GM12878 (cell line): ENCODE data around the gene IL20RB. TPM values are rescaled to one million over a fixed set of nuclear protein-coding genes. Genes with fewer than 3 reads are reported as not detected.

Experiments used
- ATAC-seq: fragments of 200-7000 bp; cut with Tn5 transposase; 3 replicates; pipeline ENCODE4 v1.9.1; 2020; ENCODE audit warnings: mild to moderate bottlenecking, moderate library complexity
- BruUV-seq: library from RNA; stranded (reverse); fragments of 400-500 nt; replicated peaks from 2 replicates; lab custom pipeline; 2021; lab: Mats Ljungman, UMichigan
- CTCF ChIA-PET: fragments of 300-600 bp; sonication (Branson Sonifier 250); formaldehyde crosslinking; extraction: SDS; loops from one replicate; lab custom pipeline; 2021; ENCODE audit warnings: inconsistent platforms; lab: Yijun Ruan, JAX
- POLR2A ChIA-PET: fragments of 350-600 bp; formaldehyde crosslinking; extraction: SDS; loops from one replicate; lab custom pipeline; 2021; ENCODE audit warnings: inconsistent platforms; lab: Charles Lee
- RAD21 ChIA-PET: fragments of 300-600 bp; sonication (Branson Sonifier 250); formaldehyde crosslinking; loops from one replicate; lab custom pipeline; 2023; ENCODE audit warnings: antibody characterized with exemption; ENCODE audit not compliant: unreplicated experiment; lab: Charles Lee
- SMC1A ChIA-PET: fragments of 300-600 bp; sonication (Branson Sonifier 250); formaldehyde crosslinking; loops from one replicate; lab custom pipeline; 2023; ENCODE audit not compliant: unreplicated experiment, uncharacterized antibody; lab: Charles Lee
- DNase-seq: peaks from one replicate; pipeline ENCODE4 v3.0.0-alpha.2; 2011; ENCODE audit warnings: low read depth, low spot score
- FAIRE-seq: peaks from 3 replicates; lab custom pipeline; 2011; peaks lifted over from hg19 to GRCh38; lab: Jason Lieb, UNC
- H2AFZ ChIP-seq: 2 replicates; pipeline ENCODE4 v1.6.0; 2011; ENCODE audit warnings: low read depth, low read length, control low read depth; ENCODE audit not compliant: control insufficient read depth
- H3K27ac ChIP-seq: 2 replicates; pipeline ENCODE4 v1.5.1; 2011; ENCODE audit warnings: control low read depth; ENCODE audit not compliant: control insufficient read depth, insufficient read depth
- H3K27me3 ChIP-seq, 2 experiments: replicated peaks in 1 of 2; 2 replicates each; pipeline versions ENCODE4 v1.6.0 to v1.6.1; 2011; ENCODE audit warnings: low read length in 1 of 2; ENCODE audit not compliant: control insufficient read depth in 2 of 2, insufficient read depth in 2 of 2
- H3K36me3 ChIP-seq, 2 experiments: 2 replicates each; pipeline ENCODE4 v1.5.1; 2011; ENCODE audit warnings: low read length in 1 of 2; ENCODE audit not compliant: control insufficient read depth in 2 of 2, insufficient read depth in 2 of 2
- H3K4me1 ChIP-seq: 2 replicates; pipeline ENCODE4 v1.6.1; 2011; ENCODE audit warnings: mild to moderate bottlenecking, low read length, moderate library complexity, mixed read lengths; ENCODE audit not compliant: control insufficient read depth, insufficient read depth
- H3K4me2 ChIP-seq: 2 replicates; pipeline ENCODE4 v1.6.0; 2011; ENCODE audit warnings: control low read depth; ENCODE audit not compliant: control insufficient read depth, insufficient read depth
- H3K4me3 ChIP-seq: fragments of 200-600 bp; sonication (generic); 2 replicates; pipeline ENCODE4 v1.5.1; 2016
- H3K79me2 ChIP-seq: 2 replicates; pipeline ENCODE4 v1.6.0; 2011; ENCODE audit warnings: low read length; ENCODE audit not compliant: control insufficient read depth, insufficient read depth
- H3K9ac ChIP-seq: 2 replicates; pipeline ENCODE4 v1.8.0; 2011; ENCODE audit warnings: low read length, control low read depth, mixed read lengths; ENCODE audit not compliant: control insufficient read depth, insufficient read depth
- H3K9me3 ChIP-seq: replicated peaks from 3 replicates; pipeline ENCODE4 v1.5.1; 2011; ENCODE audit warnings: mild to moderate bottlenecking, low read length; ENCODE audit not compliant: control insufficient read depth, insufficient read depth
- H4K20me1 ChIP-seq: 2 replicates; pipeline ENCODE4 v1.6.0; 2011; ENCODE audit not compliant: control insufficient read depth, insufficient read depth
- ATF7 ChIP-seq: fragments of 450-650 bp; IDR thresholded peaks from 2 replicates; pipeline ENCODE4 v1.6.1; 2016; ENCODE audit warnings: low read depth, mild to moderate bottlenecking
- BCL11A ChIP-seq: IDR thresholded peaks from 2 replicates; pipeline ENCODE4 v1.6.1; 2011; ENCODE audit warnings: low read depth, low read length
- BMI1 ChIP-seq: fragments of 450-650 bp; IDR thresholded peaks from 2 replicates; pipeline ENCODE4 v1.6.1; 2016; ENCODE audit warnings: mild to moderate bottlenecking, moderate library complexity, borderline replicate concordance
- CREM ChIP-seq: IDR thresholded peaks from 2 replicates; pipeline ENCODE4 v1.6.1; 2014; ENCODE audit warnings: antibody characterized with exemption, low read depth
- EED ChIP-seq: sonication (generic); IDR thresholded peaks from 2 replicates; pipeline ENCODE4 v1.6.1; 2016; ENCODE audit warnings: antibody characterized with exemption, low read depth
- JUNB ChIP-seq: IDR thresholded peaks from 2 replicates; pipeline ENCODE4 v1.6.1; 2016; ENCODE audit warnings: antibody characterized with exemption, mild to moderate bottlenecking
- NBN ChIP-seq: fragments of 450-650 bp; IDR thresholded peaks from 2 replicates; pipeline ENCODE4 v1.6.1; 2016
- RB1 ChIP-seq: fragments of 450-650 bp; formaldehyde crosslinking; IDR thresholded peaks from 2 replicates; pipeline ENCODE4 v1.6.1; 2017; ENCODE audit warnings: mild to moderate bottlenecking, borderline replicate concordance
- RELA ChIP-seq: fragments of 450-650 bp; IDR thresholded peaks from 2 replicates; pipeline ENCODE4 v1.8.0; 2014; ENCODE audit warnings: borderline replicate concordance; ENCODE audit not compliant: partially characterized antibody
- RELB ChIP-seq: fragments of 450-650 bp; IDR thresholded peaks from 2 replicates; pipeline ENCODE4 v1.6.1; 2017; ENCODE audit warnings: low read depth, mild to moderate bottlenecking, moderate library complexity
- SREBF1 ChIP-seq: IDR thresholded peaks from 2 replicates; pipeline ENCODE4 v1.6.1; 2012; ENCODE audit warnings: mild to moderate bottlenecking, low read length
- TAF1 ChIP-seq: IDR thresholded peaks from 2 replicates; pipeline ENCODE4 v1.6.1; 2011; ENCODE audit warnings: mild to moderate bottlenecking, low read depth, low read length, borderline replicate concordance
- TCF12 ChIP-seq: IDR thresholded peaks from 2 replicates; pipeline ENCODE4 v1.6.1; 2011; ENCODE audit warnings: low read depth, mild to moderate bottlenecking, low read length
- USF1 ChIP-seq: IDR thresholded peaks from 2 replicates; pipeline ENCODE4 v1.6.1; 2011; ENCODE audit warnings: borderline replicate concordance, low read depth, mild to moderate bottlenecking, moderate library complexity, mixed read lengths, low read length; ENCODE audit not compliant: insufficient read depth; ENCODE audit errors: extremely low read length
- ZBTB40 ChIP-seq: fragments of 450-650 bp; IDR thresholded peaks from 2 replicates; pipeline ENCODE4 v1.6.1; 2016; ENCODE audit warnings: mild to moderate bottlenecking, moderate library complexity, borderline replicate concordance
- ZNF24 ChIP-seq: fragments of 450-650 bp; IDR thresholded peaks from 2 replicates; pipeline ENCODE4 v1.6.1; 2017; ENCODE audit warnings: antibody characterized with exemption, mild to moderate bottlenecking
- WGBS: methylation state at CpG from one replicate; pipeline ENCODE4 v1.1.6; 2016; ENCODE audit warnings: low lambda C conversion rate; ENCODE audit not compliant: insufficient replicate concordance, insufficient coverage; ENCODE audit errors: missing lambda C conversion rate; 5-methylcytosine and 5-hydroxymethylcytosine counted together
- in situ Hi-C: fragments of 300-500 bp; cut with MboI; formaldehyde crosslinking; loops from 9 replicates; pipeline ENCODE4 v1.14.3; 2018; ENCODE audit warnings: mixed read lengths
- intact Hi-C: fragments of 100-400 bp; cut with micrococcal nuclease; formaldehyde crosslinking; loops from one replicate; pipeline ENCODE4 v1.14.2; 2022; ENCODE audit not compliant: unreplicated experiment
- polyA plus RNA-seq, 11 experiments: library from polyadenylated mRNA; depleted of rRNA in 4 of 11; unstranded in 6 of 11; stranded (reverse) in 5 of 11; fragments of >200 nt; fragmentation: Nextera tagmentation in 4 of 11; fragmentation: Illumina TruSeq in 1 of 11; extraction: Ambion mirVana in 4 of 11; extraction: Trizol in 1 of 11; gene quantifications; 1 replicate in 1 of 11; 2 replicates in 10 of 11; pipeline versions ENCODE4 v1.2.1 to v1.2.3, GENCODE V29; 2011 to 2016; ENCODE audit warnings: inconsistent platforms in 2 of 11, missing spikeins in 2 of 11, low read depth in 1 of 11
- total RNA-seq, 4 experiments: library from RNA; depleted of rRNA in 3 of 4; stranded (reverse); fragments of >200 nt in 3 of 4; fragmentation: Illumina TruSeq in 1 of 4; extraction: Trizol in 1 of 4; gene quantifications; 2 replicates each; pipeline versions ENCODE4 v1.2.1 to v1.2.3, GENCODE V29; 2013 to 2021
- TF ChIP-seq, protein P1 (sequence below): fragments of 450-650 bp; IDR thresholded peaks from 2 replicates; pipeline ENCODE4 v1.6.1; 2017; ENCODE audit warnings: mild to moderate bottlenecking, low read depth, inconsistent platforms; ENCODE audit not compliant: poor library complexity, severe bottlenecking

IL20RB gene
- total and polyA plus RNA-seq, 10 of the 15 experiments (the other 5 are each of a cell fraction or from before 2014, with no cell fraction given): 0.21 to 1.1 (median 0.54) TPM

DNA sequence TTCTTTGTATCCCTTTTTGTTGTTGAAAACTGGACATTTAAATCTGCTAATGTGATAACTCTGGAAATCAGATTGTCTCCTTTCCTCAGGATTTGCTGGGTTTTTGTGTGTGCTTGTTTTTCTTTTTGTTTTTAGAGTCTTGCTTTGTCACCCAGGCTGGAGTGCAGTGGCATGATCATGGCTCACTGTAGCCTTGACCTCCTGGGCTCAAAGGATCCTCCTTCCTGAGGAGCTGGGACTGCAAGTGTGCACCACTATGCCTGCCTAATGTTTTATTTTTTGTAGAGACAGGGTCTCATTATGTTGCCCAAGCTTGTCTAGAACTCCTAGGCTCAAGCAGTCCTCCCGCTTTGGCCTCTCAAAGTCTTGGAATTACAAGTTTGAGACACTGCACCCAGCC is 44.6 kb upstream of the IL20RB start:
- BruUV-seq: no TSS peak
- 94% methylated on average over 1 of the region's 1 CpG for WGBS
- ChIA-PET CTCF (interaction anchor here (0.6 kb wide), 1 partner anchor 1709 kb away, joined by 3 read pairs; no protein-coding TSS in a partner anchor), RAD21 (interaction anchor here (1.5 to 1.8 kb wide), 2 partner anchors 20 to 160 kb away, joined by 3 to 5 read pairs; partner anchors contain the start of gene STAG1), POLR2A (interaction anchor here (1.4 kb wide), 1 partner anchor 53 kb away, joined by 3 read pairs; no protein-coding TSS in a partner anchor), SMC1A (interaction anchor here (1.5 to 5.5 kb wide), 3 partner anchors 12 to 18 kb away, joined by 5 to 42 read pairs (median 28); no protein-coding TSS in a partner anchor)
- H3K27ac ChIP-seq: no peak overlapping the region
- in situ Hi-C loops (no loop called here), intact Hi-C loops (no loop called here)
- TF ChIP-seq RELA: no peak
- TF ChIP-seq BCL11A: no peak
- TF ChIP-seq ZNF24: no peak
- no peak for TF ChIP-seq RELB
- no peak for TF ChIP-seq USF1
- no peak for TF ChIP-seq TAF1
- no peak for TF ChIP-seq JUNB
- TF ChIP-seq EED: no peak
- TF ChIP-seq TCF12: no peak
- TF ChIP-seq NBN: no peak
- no peak for TF ChIP-seq CREM
- TF ChIP-seq, protein P1, sequence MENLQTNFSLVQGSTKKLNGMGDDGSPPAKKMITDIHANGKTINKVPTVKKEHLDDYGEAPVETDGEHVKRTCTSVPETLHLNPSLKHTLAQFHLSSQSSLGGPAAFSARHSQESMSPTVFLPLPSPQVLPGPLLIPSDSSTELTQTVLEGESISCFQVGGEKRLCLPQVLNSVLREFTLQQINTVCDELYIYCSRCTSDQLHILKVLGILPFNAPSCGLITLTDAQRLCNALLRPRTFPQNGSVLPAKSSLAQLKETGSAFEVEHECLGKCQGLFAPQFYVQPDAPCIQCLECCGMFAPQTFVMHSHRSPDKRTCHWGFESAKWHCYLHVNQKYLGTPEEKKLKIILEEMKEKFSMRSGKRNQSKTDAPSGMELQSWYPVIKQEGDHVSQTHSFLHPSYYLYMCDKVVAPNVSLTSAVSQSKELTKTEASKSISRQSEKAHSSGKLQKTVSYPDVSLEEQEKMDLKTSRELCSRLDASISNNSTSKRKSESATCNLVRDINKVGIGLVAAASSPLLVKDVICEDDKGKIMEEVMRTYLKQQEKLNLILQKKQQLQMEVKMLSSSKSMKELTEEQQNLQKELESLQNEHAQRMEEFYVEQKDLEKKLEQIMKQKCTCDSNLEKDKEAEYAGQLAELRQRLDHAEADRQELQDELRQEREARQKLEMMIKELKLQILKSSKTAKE: no peak
- no peak for TF ChIP-seq ZBTB40
- no peak for TF ChIP-seq ATF7
- TF ChIP-seq RB1: no peak
- no peak for TF ChIP-seq SREBF1
- TF ChIP-seq BMI1: no peak
- no peak for ATAC-seq
- H3K4me1 ChIP-seq: peaks cover 4% of the 10 kb centered on the region
- H3K9ac ChIP-seq: no peak overlapping the region
- H3K36me3 ChIP-seq: peaks cover 0 to 1% of the 10 kb centered on the region in 2 experiments; a peak in 2 of 4 replicates
- no peak for DNase-seq
- no peaks in the 10 kb centered on the region for H3K27me3 ChIP-seq
- no peak overlapping the region for H2AFZ ChIP-seq
- peaks cover 2% of the 10 kb centered on the region; the same call in 1 of the 3 replicates for H3K9me3 ChIP-seq
- no peaks in the 10 kb centered on the region for H4K20me1 ChIP-seq
- no peak for FAIRE-seq
- no peak overlapping the region for H3K4me2 ChIP-seq
- H3K4me3 ChIP-seq: no peak overlapping the region
- peaks cover 57% of the 10 kb centered on the region for H3K79me2 ChIP-seq
